Peyer's patch (tissue), 4 donors: ENCODE measurements around the gene AKAP7.

Experiments used
- POLR2A ChIP-seq, 2 donors: fragments of 450-650 bp; IDR thresholded peaks; one replicate each; pipeline ENCODE4 v1.5.1; 2017; ENCODE audit warnings: antibody characterized with exemption in 2 of 2, mild to moderate bottlenecking in 2 of 2, moderate library complexity in 2 of 2
- TF ChIP-seq, protein P1 (sequence below), 6 experiments: fragments of 450-650 bp in 4 of 6; fragments of 200-600 bp in 2 of 6; sonication (generic) in 1 of 6; IDR thresholded peaks; one replicate each; pipeline ENCODE4 v1.5.1; 2017 to 2019; ENCODE audit warnings: antibody characterized with exemption in 6 of 6, mild to moderate bottlenecking in 3 of 6, moderate library complexity in 1 of 6

DNA sequence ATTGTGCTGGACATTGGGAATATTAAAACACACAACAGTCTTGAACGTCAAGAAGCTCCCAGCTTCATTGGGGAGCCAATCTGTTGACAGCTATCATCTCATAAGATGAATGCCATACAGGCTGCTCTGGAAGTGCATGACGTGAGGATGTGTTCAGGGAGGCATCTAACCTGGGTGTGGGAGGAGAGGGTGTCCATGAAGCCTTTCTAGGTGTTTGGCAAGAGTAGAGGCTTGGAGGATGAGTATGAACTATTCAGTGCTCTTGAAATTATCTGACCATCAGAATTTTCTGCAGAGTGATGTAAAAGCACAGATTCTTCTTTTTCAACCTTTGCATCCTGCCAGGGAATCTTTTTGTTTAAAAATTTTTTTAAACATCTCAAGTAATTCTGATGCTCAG, 11.6 kb downstream of the AKAP7 start:
- TF ChIP-seq, protein P1, sequence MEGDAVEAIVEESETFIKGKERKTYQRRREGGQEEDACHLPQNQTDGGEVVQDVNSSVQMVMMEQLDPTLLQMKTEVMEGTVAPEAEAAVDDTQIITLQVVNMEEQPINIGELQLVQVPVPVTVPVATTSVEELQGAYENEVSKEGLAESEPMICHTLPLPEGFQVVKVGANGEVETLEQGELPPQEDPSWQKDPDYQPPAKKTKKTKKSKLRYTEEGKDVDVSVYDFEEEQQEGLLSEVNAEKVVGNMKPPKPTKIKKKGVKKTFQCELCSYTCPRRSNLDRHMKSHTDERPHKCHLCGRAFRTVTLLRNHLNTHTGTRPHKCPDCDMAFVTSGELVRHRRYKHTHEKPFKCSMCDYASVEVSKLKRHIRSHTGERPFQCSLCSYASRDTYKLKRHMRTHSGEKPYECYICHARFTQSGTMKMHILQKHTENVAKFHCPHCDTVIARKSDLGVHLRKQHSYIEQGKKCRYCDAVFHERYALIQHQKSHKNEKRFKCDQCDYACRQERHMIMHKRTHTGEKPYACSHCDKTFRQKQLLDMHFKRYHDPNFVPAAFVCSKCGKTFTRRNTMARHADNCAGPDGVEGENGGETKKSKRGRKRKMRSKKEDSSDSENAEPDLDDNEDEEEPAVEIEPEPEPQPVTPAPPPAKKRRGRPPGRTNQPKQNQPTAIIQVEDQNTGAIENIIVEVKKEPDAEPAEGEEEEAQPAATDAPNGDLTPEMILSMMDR (IDR thresholded peaks at IDR 0.05), result no peak
- TF ChIP-seq POLR2A (IDR thresholded peaks at IDR 0.05), result no peak
